Breast epithelium (tissue), 3 donors: Measurements from ENCODE around the gene BCAS3.

Experiments used
- CTCF ChIP-seq, 3 donors: fragments of 450-650 bp; IDR thresholded peaks; one replicate each; pipeline ENCODE4 v1.5.1; 2016 to 2017; ENCODE audit warnings: antibody characterized with exemption in 3 of 3, mild to moderate bottlenecking in 3 of 3, moderate library complexity in 3 of 3
- POLR2A ChIP-seq: fragments of 450-650 bp; IDR thresholded peaks from one replicate; pipeline ENCODE4 v1.6.1; 2016; ENCODE audit warnings: antibody characterized with exemption, mild to moderate bottlenecking, moderate library complexity
- POLR2AphosphoS5 ChIP-seq, 3 donors: sonication (generic); formaldehyde crosslinking; IDR thresholded peaks; one replicate each; pipeline ENCODE4 v1.6.1; 2017; ENCODE audit warnings: antibody characterized with exemption in 3 of 3

GRCh38 chr17:61420745-61421398 is 743.2 kb downstream of the BCAS3 start:
- TF ChIP-seq POLR2A = no peak
- no peak for TF ChIP-seq CTCF (IDR thresholded peaks at IDR 0.05)
- no peak for TF ChIP-seq POLR2AphosphoS5 (IDR thresholded peaks at IDR 0.05)
